Panc1 (cell line): ENCODE measurements around the gene EME1. TPM values are rescaled to one million over a fixed set of nuclear protein-coding genes. Genes with fewer than 3 reads are reported as not detected.
"Not testable (repeated sequence)": the region's sequence is repeated elsewhere in the genome, so short reads cannot be mapped to it uniquely, and the experiment has no call there.

ENCODE experiments used
- ATAC-seq: fragments of 200-7000 bp; cut with Tn5 transposase; 2 replicates; pipeline ENCODE4 v1.9.1; 2020; ENCODE audit warnings: mild to moderate bottlenecking, moderate library complexity
- BruUV-seq: library from RNA; stranded (reverse); fragments of 400-500 nt; replicated peaks from 2 replicates; lab custom pipeline; 2021; lab: Mats Ljungman, UMichigan
- CTCF ChIA-PET: fragments of 300-600 bp; sonication (Branson Sonifier 250); formaldehyde crosslinking; loops from one replicate; lab custom pipeline; 2022; ENCODE audit warnings: antibody characterized with exemption; lab: Charles Lee
- POLR2A ChIA-PET: fragments of 300-600 bp; sonication (Branson Sonifier 250); formaldehyde crosslinking; loops from one replicate; lab custom pipeline; 2022; ENCODE audit warnings: antibody characterized with exemption; lab: Charles Lee
- DNase-seq: peaks from one replicate; pipeline ENCODE4 v3.0.0-alpha.2; 2010; ENCODE audit warnings: low read depth, low spot score
- H3K27ac ChIP-seq: 2 replicates; pipeline ENCODE4 v1.5.1; 2011; ENCODE audit warnings: mild to moderate bottlenecking, low read length, inconsistent platforms
- H3K27me3 ChIP-seq: fragments of 200-500 bp; sonication (Bioruptor generic); 2 replicates; pipeline ENCODE4 v1.6.0; 2014; ENCODE audit warnings: low read length, inconsistent platforms; ENCODE audit not compliant: control insufficient read depth, insufficient read depth
- H3K36me3 ChIP-seq: fragments of 200-500 bp; sonication (Bioruptor generic); 2 replicates; pipeline ENCODE4 v1.5.1; 2014; ENCODE audit warnings: inconsistent platforms, mild to moderate bottlenecking, low read length, moderate library complexity; ENCODE audit not compliant: control insufficient read depth, insufficient read depth
- H3K4me1 ChIP-seq: 2 replicates; pipeline ENCODE4 v1.5.1; 2011; ENCODE audit warnings: inconsistent platforms, mild to moderate bottlenecking, low read length, moderate library complexity; ENCODE audit not compliant: control insufficient read depth, insufficient read depth
- H3K4me3 ChIP-seq, 2 experiments: 2 replicates each; pipeline ENCODE4 v1.5.1; 2011 to 2012; ENCODE audit warnings: low read depth in 2 of 2, low read length in 2 of 2, mild to moderate bottlenecking in 2 of 2, inconsistent platforms in 1 of 2, moderate library complexity in 1 of 2
- H3K9me3 ChIP-seq: fragments of 200-500 bp; sonication (Bioruptor generic); 2 replicates; pipeline ENCODE4 v1.5.1; 2014; ENCODE audit warnings: low read depth, mild to moderate bottlenecking, inconsistent platforms, low read length, moderate library complexity; ENCODE audit not compliant: control insufficient read depth, insufficient read depth
- POLR2AphosphoS5 ChIP-seq: IDR thresholded peaks from 2 replicates; pipeline ENCODE4 v1.6.1; 2012; ENCODE audit warnings: mild to moderate bottlenecking, low read depth, low read length, moderate library complexity
- SIN3A ChIP-seq: IDR thresholded peaks from 2 replicates; pipeline ENCODE4 v1.6.1; 2012; ENCODE audit warnings: low read depth, mild to moderate bottlenecking, low read length, moderate library complexity, borderline replicate concordance; ENCODE audit not compliant: insufficient read depth
- TCF7L2 ChIP-seq: IDR thresholded peaks from 2 replicates; pipeline ENCODE4 v1.6.1; 2011; ENCODE audit warnings: mild to moderate bottlenecking, low read depth, low read length, inconsistent platforms
- in situ Hi-C: cut with HindIII; loops from 2 replicates; pipeline ENCODE4 v1.10.0; 2016; ENCODE audit warnings: low sequenced_read_pairs, low pct_unique_long_range_greater_than_20kb
- intact Hi-C: fragments of 100-400 bp; cut with micrococcal nuclease; formaldehyde crosslinking; loops from one replicate; pipeline ENCODE4 v1.10.0; 2022; ENCODE audit not compliant: unreplicated experiment
- total RNA-seq: library from RNA; stranded (reverse); gene quantifications from one replicate; pipeline ENCODE4 v1.2.1, GENCODE V29; 2021; ENCODE audit not compliant: unreplicated experiment
- TF ChIP-seq, protein P1 (sequence below): fragments of 450-650 bp; IDR thresholded peaks from 2 replicates; pipeline ENCODE4 v1.5.1; 2017; ENCODE audit warnings: mild to moderate bottlenecking
- TF ChIP-seq, protein P2 (sequence below), 2 experiments: IDR thresholded peaks; 2 replicates each; pipeline ENCODE4 v1.6.1; 2011 to 2012; ENCODE audit warnings: low read depth in 2 of 2, control low read depth in 1 of 2, low read length in 1 of 2, mild to moderate bottlenecking in 1 of 2, moderate library complexity in 1 of 2; ENCODE audit not compliant: insufficient read depth in 1 of 2

The EME1 gene
- total RNA-seq, 1 experiment from 2014 or later: 15.3 TPM

DNA sequence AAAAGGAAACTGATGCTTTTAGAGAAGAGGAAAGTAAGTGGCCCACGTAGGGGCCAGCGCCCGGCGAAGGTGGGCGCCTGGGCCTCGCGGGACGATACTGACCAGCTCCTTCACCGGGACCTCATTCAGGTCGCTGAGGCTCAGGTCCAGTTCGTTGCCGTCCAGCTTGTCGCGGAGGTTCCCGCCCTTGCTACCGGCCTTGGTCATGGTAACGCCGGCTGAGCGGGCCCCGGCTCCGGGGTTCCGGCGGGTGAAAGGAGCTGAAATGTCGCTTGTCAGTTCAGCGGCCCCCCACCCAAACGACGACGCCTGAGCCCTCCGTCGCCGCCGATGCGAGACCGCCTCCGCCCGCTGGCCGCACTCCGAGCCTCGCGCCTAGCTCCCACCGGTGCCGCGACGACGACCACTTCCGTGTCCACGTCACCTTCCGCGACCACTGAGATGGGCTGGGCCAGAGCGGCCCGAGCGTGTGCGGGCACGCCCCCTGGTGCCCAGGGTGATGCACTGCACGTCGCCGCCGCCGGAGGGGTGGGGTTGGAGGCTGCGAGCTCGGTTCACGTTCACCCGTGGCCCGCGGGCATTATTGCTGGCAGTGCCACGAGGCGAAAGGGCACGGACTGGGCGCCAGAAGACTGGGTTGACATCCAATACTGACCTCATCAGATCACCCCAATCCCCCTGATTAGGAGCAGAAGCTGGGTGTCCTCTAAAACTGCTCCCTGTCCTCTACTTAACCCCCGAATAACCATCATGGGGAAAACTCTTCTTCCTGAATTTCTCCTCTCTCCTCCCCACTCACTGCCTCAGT lies 24.3 kb downstream of the EME1 start, which contains the start of gene LRRC59:
Gene LRRC59 (minus strand): TSS at position 413 of the 808 bp plus-strand sequence. CDS start 206 bp downstream, at position 207.
- Histone ChIP-seq H3K27ac (peak within 1 kb of the TSS; percentile 95), H3K4me3 (peak within 1 kb of the TSS; percentile 87 to 100), H3K36me3 (peaks cover 40% of the 10 kb centered on the region), H3K27me3 (no peaks in the 10 kb centered on the region), H3K9me3 (no peaks in the 10 kb centered on the region), H3K4me1 (peaks cover 14% of the 10 kb centered on the region; the same call in 1 of the 2 replicates)
- TF ChIP-seq POLR2AphosphoS5 (peak; percentile 96), TCF7L2 (no peak), SIN3A (peak; percentile 98)
- TF ChIP-seq, protein P1, sequence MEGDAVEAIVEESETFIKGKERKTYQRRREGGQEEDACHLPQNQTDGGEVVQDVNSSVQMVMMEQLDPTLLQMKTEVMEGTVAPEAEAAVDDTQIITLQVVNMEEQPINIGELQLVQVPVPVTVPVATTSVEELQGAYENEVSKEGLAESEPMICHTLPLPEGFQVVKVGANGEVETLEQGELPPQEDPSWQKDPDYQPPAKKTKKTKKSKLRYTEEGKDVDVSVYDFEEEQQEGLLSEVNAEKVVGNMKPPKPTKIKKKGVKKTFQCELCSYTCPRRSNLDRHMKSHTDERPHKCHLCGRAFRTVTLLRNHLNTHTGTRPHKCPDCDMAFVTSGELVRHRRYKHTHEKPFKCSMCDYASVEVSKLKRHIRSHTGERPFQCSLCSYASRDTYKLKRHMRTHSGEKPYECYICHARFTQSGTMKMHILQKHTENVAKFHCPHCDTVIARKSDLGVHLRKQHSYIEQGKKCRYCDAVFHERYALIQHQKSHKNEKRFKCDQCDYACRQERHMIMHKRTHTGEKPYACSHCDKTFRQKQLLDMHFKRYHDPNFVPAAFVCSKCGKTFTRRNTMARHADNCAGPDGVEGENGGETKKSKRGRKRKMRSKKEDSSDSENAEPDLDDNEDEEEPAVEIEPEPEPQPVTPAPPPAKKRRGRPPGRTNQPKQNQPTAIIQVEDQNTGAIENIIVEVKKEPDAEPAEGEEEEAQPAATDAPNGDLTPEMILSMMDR: peak; percentile 99
- TF ChIP-seq, protein P2, sequence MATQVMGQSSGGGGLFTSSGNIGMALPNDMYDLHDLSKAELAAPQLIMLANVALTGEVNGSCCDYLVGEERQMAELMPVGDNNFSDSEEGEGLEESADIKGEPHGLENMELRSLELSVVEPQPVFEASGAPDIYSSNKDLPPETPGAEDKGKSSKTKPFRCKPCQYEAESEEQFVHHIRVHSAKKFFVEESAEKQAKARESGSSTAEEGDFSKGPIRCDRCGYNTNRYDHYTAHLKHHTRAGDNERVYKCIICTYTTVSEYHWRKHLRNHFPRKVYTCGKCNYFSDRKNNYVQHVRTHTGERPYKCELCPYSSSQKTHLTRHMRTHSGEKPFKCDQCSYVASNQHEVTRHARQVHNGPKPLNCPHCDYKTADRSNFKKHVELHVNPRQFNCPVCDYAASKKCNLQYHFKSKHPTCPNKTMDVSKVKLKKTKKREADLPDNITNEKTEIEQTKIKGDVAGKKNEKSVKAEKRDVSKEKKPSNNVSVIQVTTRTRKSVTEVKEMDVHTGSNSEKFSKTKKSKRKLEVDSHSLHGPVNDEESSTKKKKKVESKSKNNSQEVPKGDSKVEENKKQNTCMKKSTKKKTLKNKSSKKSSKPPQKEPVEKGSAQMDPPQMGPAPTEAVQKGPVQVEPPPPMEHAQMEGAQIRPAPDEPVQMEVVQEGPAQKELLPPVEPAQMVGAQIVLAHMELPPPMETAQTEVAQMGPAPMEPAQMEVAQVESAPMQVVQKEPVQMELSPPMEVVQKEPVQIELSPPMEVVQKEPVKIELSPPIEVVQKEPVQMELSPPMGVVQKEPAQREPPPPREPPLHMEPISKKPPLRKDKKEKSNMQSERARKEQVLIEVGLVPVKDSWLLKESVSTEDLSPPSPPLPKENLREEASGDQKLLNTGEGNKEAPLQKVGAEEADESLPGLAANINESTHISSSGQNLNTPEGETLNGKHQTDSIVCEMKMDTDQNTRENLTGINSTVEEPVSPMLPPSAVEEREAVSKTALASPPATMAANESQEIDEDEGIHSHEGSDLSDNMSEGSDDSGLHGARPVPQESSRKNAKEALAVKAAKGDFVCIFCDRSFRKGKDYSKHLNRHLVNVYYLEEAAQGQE (IDR thresholded peaks at IDR 0.05; ENCODE audit: insufficient read depth in 1 of 2, low read depth in 2 of 2, low read length in 1 of 2): peak in 1 of 2 experiments; percentile 77; a peak in 2 of 4 replicates
- intact Hi-C loops (no loop called here), in situ Hi-C loops (no loop called here)
- ATAC-seq (peak; percentile 96), DNase-seq (peak; percentile 57)
- no TSS peak for BruUV-seq
- ChIA-PET POLR2A (interaction anchor here (0.6 kb wide), 1 partner anchor 107 kb away, joined by 5 read pairs; no protein-coding TSS in a partner anchor), CTCF (interaction anchor here (0.5 to 2.7 kb wide), 13 partner anchors 9 to 312 kb away, joined by 3 to 21 read pairs (median 3); partner anchors contain the start of gene RSAD1)

DNA sequence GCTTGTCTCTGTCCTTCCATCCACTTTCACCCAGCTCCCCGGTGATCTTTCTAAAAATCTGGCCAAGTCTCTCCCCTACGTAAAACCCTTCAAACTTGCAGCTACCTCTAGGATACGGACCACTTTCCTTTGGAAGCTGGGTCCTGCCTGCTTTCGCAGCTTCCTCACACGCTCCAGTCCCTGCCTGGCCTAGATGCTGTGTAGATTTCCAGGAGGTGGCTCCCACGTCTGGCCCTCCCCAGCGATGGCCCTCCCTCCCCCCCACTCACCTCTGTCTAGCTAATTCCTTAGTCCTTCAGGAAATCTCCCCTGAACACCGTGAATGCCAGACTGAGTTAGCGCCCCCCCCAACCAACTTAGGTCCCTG lies 24.9 kb downstream of the EME1 start:
- TF ChIP-seq, protein P2 (IDR thresholded peaks at IDR 0.05; ENCODE audit: insufficient read depth in 1 of 2, low read depth in 2 of 2, low read length in 1 of 2): no peak
- TF ChIP-seq SIN3A (no peak), POLR2AphosphoS5 (no peak), TCF7L2 (no peak)
- TF ChIP-seq, protein P1: no peak
- Histone ChIP-seq H3K4me1 (peaks cover 14% of the 10 kb centered on the region; the same call in 1 of the 2 replicates), H3K36me3 (peaks cover 34% of the 10 kb centered on the region), H3K27ac (peak overlapping the region; percentile 95), H3K4me3 (peak overlapping the region; percentile 87 to 100), H3K27me3 (no peaks in the 10 kb centered on the region), H3K9me3 (no peaks in the 10 kb centered on the region)
- no TSS peak for BruUV-seq
- DNase-seq (no peak), ATAC-seq (peak; percentile 17)
- intact Hi-C loops (no loop called here), in situ Hi-C loops (no loop called here)
- CTCF ChIA-PET: interaction anchor here (0.7 to 2.7 kb wide), 6 partner anchors 17 to 129 kb away, joined by 3 to 21 read pairs (median 4); partner anchors contain the start of gene RSAD1
- POLR2A ChIA-PET: no interaction called here

DNA sequence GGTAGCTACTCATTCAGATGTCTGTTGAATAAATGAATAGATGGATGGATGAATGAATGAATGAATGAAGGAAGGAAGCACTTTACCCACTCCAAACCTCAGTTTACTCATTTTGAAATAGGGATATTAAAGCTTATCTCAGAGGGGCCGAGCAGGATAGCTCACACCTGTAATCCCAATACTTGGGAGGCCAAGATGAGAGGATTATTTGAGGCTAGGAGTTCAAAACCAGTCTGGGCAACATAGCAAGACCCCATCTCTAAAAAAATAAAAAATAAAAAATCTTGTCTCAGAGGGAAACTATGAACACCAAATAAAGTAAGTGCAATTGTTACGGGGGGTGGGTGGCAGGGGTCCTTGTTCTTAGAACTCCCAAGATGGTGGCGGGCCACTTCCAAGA lies 25.6 kb downstream of the EME1 start:
- CTCF ChIA-PET: interaction anchor here (2.7 kb wide), 1 partner anchor 37 kb away, joined by 21 read pairs; no protein-coding TSS in a partner anchor
- POLR2A ChIA-PET, H3K4me3 ChIP-seq, intact Hi-C loops, BruUV-seq, DNase-seq, H3K27me3 ChIP-seq, in situ Hi-C loops, H3K27ac ChIP-seq, H3K9me3 ChIP-seq, ATAC-seq: not testable (repeated sequence)
- Histone ChIP-seq H3K4me1 (peaks cover 14% of the 10 kb centered on the region; the same call in 1 of the 2 replicates), H3K36me3 (peaks cover 26% of the 10 kb centered on the region)
